ENCODE data around the gene IGFBP4.

Gene IGFBP4

GRCh38 chr17:40440166-40440565 is 3.1 kb upstream of the IGFBP4 start:
- ChIA-PET CTCF (interaction anchor here (0.6 to 1.2 kb wide), 3 partner anchors 10 to 53 kb away, joined by 3 read pairs; no protein-coding TSS in a partner anchor), POLR2A (interaction anchor here (0.6 kb wide), 1 partner anchor 22 kb away, joined by 3 read pairs; the partner anchor contains the start of gene TOP2A)
- TF ChIP-seq CTBP1 (IDR thresholded peaks at IDR 0.05; ENCODE audit: borderline replicate concordance): no peak
- no peak for TF ChIP-seq ZNF384 (IDR thresholded peaks at IDR 0.05)
- DNase-seq (ENCODE audit: extremely low spot score): no peak

- no peak for DNase-seq (ENCODE audit: extremely low spot score)
- TF ChIP-seq ZNF384 (IDR thresholded peaks at IDR 0.05) (no peak), LEF1 (IDR thresholded peaks at IDR 0.05; ENCODE audit: borderline replicate concordance) (no peak)
- CTCF ChIA-PET: interaction anchor here (0.7 to 0.9 kb wide), 2 partner anchors 25 to 33 kb away, joined by 4 to 5 read pairs; partner anchors contain the start of gene TOP2A
- POLR2A ChIA-PET: no interaction called here
Measured at GRCh38 chr17:40442392-40443195, 656 bp upstream of the IGFBP4 start.

GRCh38 chr17:40443988-40444899 is 994 bp downstream of the IGFBP4 start:
- no peak for DNase-seq (ENCODE audit: extremely low spot score)
- CTCF ChIA-PET: interaction anchor here (0.6 to 1.2 kb wide), 3 partner anchors 28 to 90 kb away, joined by 3 read pairs; no protein-coding TSS in a partner anchor
- POLR2A ChIA-PET: interaction anchor here (0.6 to 1.3 kb wide), 8 partner anchors 14 to 331 kb away, joined by 3 to 9 read pairs (median 3); partner anchors contain the start of gene TOP2A
- TF ChIP-seq FOXK2 (IDR thresholded peaks at IDR 0.05): no peak
- no peak for TF ChIP-seq ARNT (IDR thresholded peaks at IDR 0.05)
- no peak for TF ChIP-seq SUZ12 (IDR thresholded peaks at IDR 0.05)
- no peak for TF ChIP-seq FOXM1 (IDR thresholded peaks at IDR 0.05; ENCODE audit: borderline replicate concordance)
- TF ChIP-seq L3MBTL2 (conservative IDR thresholded peaks at IDR 0.05): no peak
- TF ChIP-seq HDGF (IDR thresholded peaks at IDR 0.05; ENCODE audit: borderline replicate concordance): no peak
- TF ChIP-seq FOXA1 (IDR thresholded peaks at IDR 0.05): no peak
- no peak for TF ChIP-seq ZNF384 (IDR thresholded peaks at IDR 0.05)
- TF ChIP-seq NFRKB (IDR thresholded peaks at IDR 0.05): no peak
- TF ChIP-seq ELF4 (IDR thresholded peaks at IDR 0.05): no peak
- no peak for TF ChIP-seq SP1 (IDR thresholded peaks at IDR 0.05)
- TF ChIP-seq TARDBP (IDR thresholded peaks at IDR 0.05): no peak
- TF ChIP-seq PKNOX1 (IDR thresholded peaks at IDR 0.05): no peak
- no peak for TF ChIP-seq LEF1 (IDR thresholded peaks at IDR 0.05; ENCODE audit: borderline replicate concordance)
- no peak for TF ChIP-seq CTBP1 (IDR thresholded peaks at IDR 0.05; ENCODE audit: borderline replicate concordance)

- CTCF ChIA-PET: interaction anchor here (0.8 to 1.0 kb wide), 2 partner anchors 30 kb away, joined by 3 to 5 read pairs; no protein-coding TSS in a partner anchor
- POLR2A ChIA-PET: no interaction called here
- DNase-seq (ENCODE audit: extremely low spot score): no peak
- TF ChIP-seq FOXA1 (IDR thresholded peaks at IDR 0.05) (no peak), ZNF384 (IDR thresholded peaks at IDR 0.05) (no peak), FOXM1 (IDR thresholded peaks at IDR 0.05; ENCODE audit: borderline replicate concordance) (no peak), TARDBP (IDR thresholded peaks at IDR 0.05) (no peak), PKNOX1 (IDR thresholded peaks at IDR 0.05) (no peak), ELF4 (IDR thresholded peaks at IDR 0.05) (no peak), LEF1 (IDR thresholded peaks at IDR 0.05; ENCODE audit: borderline replicate concordance) (no peak), ARNT (IDR thresholded peaks at IDR 0.05) (no peak), FOXK2 (IDR thresholded peaks at IDR 0.05) (no peak), NFRKB (IDR thresholded peaks at IDR 0.05) (no peak)
Measured at GRCh38 chr17:40445751-40446468, 2.7 kb downstream of the IGFBP4 start.

GRCh38 chr17:40447148-40447644 is 3.9 kb downstream of the IGFBP4 start:
- POLR2A ChIA-PET: interaction anchor here (1.2 to 1.5 kb wide), 3 partner anchors 29 to 159 kb away, joined by 3 to 4 read pairs (median 3); partner anchors contain the start of gene TOP2A
- CTCF ChIA-PET: interaction anchor here (0.7 to 1.2 kb wide), 2 partner anchors 8 to 85 kb away, joined by 4 read pairs; no protein-coding TSS in a partner anchor
- no peak for DNase-seq (ENCODE audit: extremely low spot score)
- TF ChIP-seq BHLHE40 (IDR thresholded peaks at IDR 0.05; ENCODE audit: borderline replicate concordance): no peak
- no peak for TF ChIP-seq HDGF (IDR thresholded peaks at IDR 0.05; ENCODE audit: borderline replicate concordance)
- no peak for TF ChIP-seq LEF1 (IDR thresholded peaks at IDR 0.05; ENCODE audit: borderline replicate concordance)
- no peak for TF ChIP-seq ARNT (IDR thresholded peaks at IDR 0.05)
- no peak for TF ChIP-seq ELF4 (IDR thresholded peaks at IDR 0.05)
- no peak for TF ChIP-seq ZNF384 (IDR thresholded peaks at IDR 0.05)
- no peak for TF ChIP-seq FOXK2 (IDR thresholded peaks at IDR 0.05)
- no peak for TF ChIP-seq SP1 (IDR thresholded peaks at IDR 0.05)
- TF ChIP-seq L3MBTL2 (conservative IDR thresholded peaks at IDR 0.05): no peak
- TF ChIP-seq PKNOX1 (IDR thresholded peaks at IDR 0.05): no peak
- no peak for TF ChIP-seq TARDBP (IDR thresholded peaks at IDR 0.05)
- TF ChIP-seq FOXA1 (IDR thresholded peaks at IDR 0.05): no peak
- TF ChIP-seq NFRKB (IDR thresholded peaks at IDR 0.05): no peak
- no peak for TF ChIP-seq SUZ12 (IDR thresholded peaks at IDR 0.05)

Measured in HEK293T (cell line).